HepG2 (cell line): Measurements from ENCODE around the gene GSKIP. TPM values are rescaled to one million over a fixed set of nuclear protein-coding genes. Genes with fewer than 3 reads are reported as not detected.

Source experiments
- ATAC-seq: fragments of 200-7000 bp; cut with Tn5 transposase; 3 replicates; pipeline ENCODE4 v1.9.1; 2020; ENCODE audit warnings: mild to moderate bottlenecking, moderate library complexity
- BruUV-seq: library from RNA; stranded (reverse); fragments of 400-500 nt; replicated peaks from 2 replicates; lab custom pipeline; 2021; lab: Mats Ljungman, UMichigan
- CTCF ChIA-PET: fragments of 300-600 bp; formaldehyde crosslinking; extraction: SDS; loops from one replicate; lab custom pipeline; 2021; ENCODE audit warnings: low total read pairs, inconsistent platforms, low intra/inter-chr PET ratio; lab: Yijun Ruan, JAX
- POLR2A ChIA-PET: fragments of 350-600 bp; sonication (Branson Sonifier 250); formaldehyde crosslinking; loops from one replicate; lab custom pipeline; 2020; ENCODE audit warnings: antibody characterized with exemption, inconsistent platforms; lab: Yijun Ruan, JAX
- DNase-seq: peaks from one replicate; pipeline ENCODE4 v3.0.0-alpha.2; 2015; ENCODE audit warnings: low spot score
- FAIRE-seq: peaks from 3 replicates; lab custom pipeline; 2011; peaks lifted over from hg19 to GRCh38; lab: Jason Lieb, UNC
- H2AFZ ChIP-seq: one replicate; pipeline ENCODE4 v1.6.1; 2011; ENCODE audit warnings: low read length, inconsistent platforms
- H3K27ac ChIP-seq: fragments of 300-600 bp; 3 replicates; pipeline ENCODE4 v1.8.0; 2011; ENCODE audit warnings: mixed run types, mild to moderate bottlenecking, mixed read lengths, low read length, inconsistent platforms; ENCODE audit not compliant: insufficient read depth; ENCODE audit errors: extremely low read length
- H3K27me3 ChIP-seq, 2 experiments: fragments of 200-600 bp in 1 of 2; 2 replicates in 1 of 2; 3 replicates in 1 of 2; pipeline versions ENCODE4 v1.6.0 to v1.8.0; 2011; ENCODE audit warnings: low read length in 2 of 2, mild to moderate bottlenecking in 2 of 2, moderate library complexity in 2 of 2, inconsistent platforms in 1 of 2; ENCODE audit not compliant: insufficient read depth in 2 of 2, control insufficient read depth in 1 of 2
- H3K36me3 ChIP-seq, 2 experiments: fragments of 200-600 bp in 1 of 2; replicated peaks in 1 of 2; 2 replicates in 1 of 2; 3 replicates in 1 of 2; pipeline versions ENCODE4 v1.5.1 to v1.8.0; 2011; ENCODE audit warnings: low read length in 2 of 2, inconsistent platforms in 1 of 2; ENCODE audit not compliant: insufficient read depth in 2 of 2, control insufficient read depth in 1 of 2
- H3K4me1 ChIP-seq: 2 replicates; pipeline ENCODE4 v1.5.1; 2012; ENCODE audit warnings: low read length, inconsistent platforms; ENCODE audit not compliant: insufficient read depth
- H3K4me2 ChIP-seq: 2 replicates; pipeline ENCODE4 v1.6.0; 2011; ENCODE audit warnings: low read depth, low read length, inconsistent platforms
- H3K4me3 ChIP-seq, 3 experiments: fragments of 200-600 bp in 1 of 3; sonication (generic), shearing (Covaris generic) in 1 of 3; replicated peaks in 1 of 3; 2 replicates each; pipeline ENCODE4 v1.5.1; 2011 to 2016; ENCODE audit warnings: low read length in 3 of 3, inconsistent platforms in 2 of 3, low read depth in 2 of 3, mild to moderate bottlenecking in 2 of 3, control low read depth in 1 of 3, mixed read lengths in 1 of 3; ENCODE audit not compliant: insufficient read depth in 1 of 3
- H3K79me2 ChIP-seq: one replicate; pipeline ENCODE4 v1.6.1; 2011; ENCODE audit warnings: low read length, inconsistent platforms; ENCODE audit not compliant: insufficient read depth
- H3K9ac ChIP-seq: 2 replicates; pipeline ENCODE4 v1.6.0; 2011; ENCODE audit warnings: mild to moderate bottlenecking, low read depth, low read length, inconsistent platforms; ENCODE audit not compliant: insufficient read depth
- H3K9me3 ChIP-seq: 2 replicates; pipeline ENCODE4 v1.5.1; 2012; ENCODE audit warnings: mild to moderate bottlenecking, low read length
- H4K20me1 ChIP-seq: 2 replicates; pipeline ENCODE4 v1.6.0; 2011; ENCODE audit warnings: inconsistent platforms, mild to moderate bottlenecking, low read length, moderate library complexity; ENCODE audit not compliant: insufficient read depth
- AGO1 ChIP-seq: fragments of 200-400 bp; formaldehyde crosslinking; IDR thresholded peaks from 2 replicates; pipeline ENCODE4 v1.6.1; 2017; ENCODE audit warnings: mild to moderate bottlenecking, low read depth, low read length, moderate library complexity; ENCODE audit not compliant: poor library complexity, severe bottlenecking
- CC2D1A ChIP-seq: sonication (generic); formaldehyde crosslinking; IDR thresholded peaks from 2 replicates; pipeline ENCODE4 v1.8.1; 2023; ENCODE audit warnings: mild to moderate bottlenecking, missing genetic modification reagents
- CHCHD3 ChIP-seq: sonication (generic); formaldehyde crosslinking; IDR thresholded peaks from 2 replicates; pipeline ENCODE4 v1.8.0; 2022; ENCODE audit warnings: mild to moderate bottlenecking, missing genetic modification reagents, moderate library complexity
- FLYWCH1 ChIP-seq: sonication (generic); formaldehyde crosslinking; IDR thresholded peaks from 2 replicates; pipeline ENCODE4 v1.8.1; 2023; ENCODE audit warnings: mild to moderate bottlenecking, missing genetic modification reagents
- GFI1 ChIP-seq: sonication (generic); formaldehyde crosslinking; IDR thresholded peaks from 2 replicates; pipeline ENCODE4 v1.5.0; 2020; ENCODE audit warnings: missing genetic modification reagents, mild to moderate bottlenecking, borderline replicate concordance
- HMG20A ChIP-seq: IDR thresholded peaks from 2 replicates; pipeline ENCODE4 v1.6.1; 2016; ENCODE audit warnings: borderline replicate concordance
- MIER2 ChIP-seq: IDR thresholded peaks from 2 replicates; pipeline ENCODE4 v1.6.1; 2016; ENCODE audit warnings: missing biosample characterization, missing genetic modification reagents
- NBN ChIP-seq: fragments of 450-650 bp; conservative IDR thresholded peaks from 2 replicates; pipeline ENCODE4 v1.6.1; 2017
- NR2F2 ChIP-seq: IDR thresholded peaks from 2 replicates; pipeline ENCODE4 v1.6.1; 2012; ENCODE audit warnings: low read depth, inconsistent platforms, borderline replicate concordance
- RXRA ChIP-seq: sonication (generic); formaldehyde crosslinking; IDR thresholded peaks from 2 replicates; pipeline ENCODE4 v1.5.1; 2020; ENCODE audit warnings: missing genetic modification reagents
- STAT5B ChIP-seq: sonication (generic); formaldehyde crosslinking; IDR thresholded peaks from 2 replicates; pipeline ENCODE4 v1.4.0; 2020; ENCODE audit warnings: missing genetic modification reagents
- TAF1 ChIP-seq: sonication (generic); formaldehyde crosslinking; IDR thresholded peaks from 2 replicates; pipeline ENCODE4 v1.4.0; 2020; ENCODE audit warnings: missing genetic modification reagents
- TOE1 ChIP-seq: sonication (generic); formaldehyde crosslinking; IDR thresholded peaks from 2 replicates; pipeline ENCODE4 v1.4.0; 2020; ENCODE audit warnings: mild to moderate bottlenecking, missing genetic modification reagents
- ZBTB25 ChIP-seq: IDR thresholded peaks from 2 replicates; pipeline ENCODE4 v1.6.1; 2018; ENCODE audit warnings: missing genetic modification reagents
- ZEB1 ChIP-seq: IDR thresholded peaks from 2 replicates; pipeline ENCODE4 v1.6.1; 2012; ENCODE audit warnings: mild to moderate bottlenecking, low read depth, inconsistent platforms; ENCODE audit not compliant: insufficient replicate concordance
- ZNF121 ChIP-seq: sonication (generic); formaldehyde crosslinking; IDR thresholded peaks from 2 replicates; pipeline ENCODE4 v1.5.0; 2020; ENCODE audit warnings: mild to moderate bottlenecking, missing genetic modification reagents
- ZNF235 ChIP-seq: sonication (generic); formaldehyde crosslinking; IDR thresholded peaks from 2 replicates; pipeline ENCODE4 v1.8.1; 2023; ENCODE audit warnings: mild to moderate bottlenecking, missing genetic modification reagents, borderline replicate concordance
- ZNF572 ChIP-seq: sonication (generic); formaldehyde crosslinking; IDR thresholded peaks from 2 replicates; pipeline ENCODE4 v1.5.1; 2020; ENCODE audit warnings: mild to moderate bottlenecking, missing genetic modification reagents
- ZNF83 ChIP-seq: sonication (generic); formaldehyde crosslinking; IDR thresholded peaks from 2 replicates; pipeline ENCODE4 v1.4.0; 2020; ENCODE audit warnings: missing genetic modification reagents, mild to moderate bottlenecking, borderline replicate concordance
- WGBS: methylation state at CpG from one replicate; pipeline ENCODE4 v1.1.6; 2017; ENCODE audit warnings: low lambda C conversion rate; 5-methylcytosine and 5-hydroxymethylcytosine counted together
- in situ Hi-C: cut with HindIII; loops from 2 replicates; pipeline ENCODE4 v1.10.0; 2017; ENCODE audit warnings: low pct_unique_long_range_greater_than_20kb; ENCODE audit not compliant: extremely low pct_ligation_motif_present
- intact Hi-C: fragments of 100-400 bp; cut with micrococcal nuclease; formaldehyde crosslinking; loops from one replicate; pipeline ENCODE4 v1.10.0; 2022; ENCODE audit not compliant: unreplicated experiment
- polyA plus RNA-seq, 8 experiments: library from polyadenylated mRNA; depleted of rRNA in 3 of 8; stranded (reverse) in 7 of 8; unstranded in 1 of 8; fragments of >200 nt; fragmentation: Illumina TruSeq in 4 of 8; extraction: Trizol in 4 of 8; gene quantifications; 2 replicates each; pipeline versions ENCODE4 v1.2.1 to v1.2.3, GENCODE V29; 2011 to 2016; ENCODE audit warnings: low read depth in 4 of 8, missing spikeins in 1 of 8, mixed read lengths in 1 of 8; ENCODE audit not compliant: insufficient read depth in 1 of 8
- total RNA-seq, 5 experiments: library from RNA; depleted of rRNA; stranded (reverse); fragments of >200 nt; fragmentation: Illumina TruSeq; extraction: Trizol; gene quantifications; 2 replicates each; pipeline ENCODE4 v1.2.3, GENCODE V29; 2016; ENCODE audit warnings: low read depth in 1 of 5

Gene GSKIP
- total and polyA plus RNA-seq, 2 of the 13 experiments (the other 11 are each of a cell fraction or from before 2014, with no cell fraction given), result 12.5 to 27.3 TPM

- in situ Hi-C loops, result no loop called here
- POLR2A ChIA-PET, result no interaction called here
Measured at GRCh38 chr14:96338551-96338950, 24.8 kb upstream of the GSKIP start.

More at GRCh38 chr14:96338551-96338950, 24.8 kb upstream of the GSKIP start:
- H3K4me2 ChIP-seq, result no peak overlapping the region
- H3K4me1 ChIP-seq, result no peaks in the 10 kb centered on the region
- intact Hi-C loops, result no loop called here
- FAIRE-seq (no peak), ATAC-seq (no peak), DNase-seq (no peak)
- no peak overlapping the region for H3K9ac ChIP-seq
- no peaks in the 10 kb centered on the region for H3K9me3 ChIP-seq
- no peak for TF ChIP-seq ZNF83
- TF ChIP-seq ZEB1, result no peak
- TF ChIP-seq ZBTB25 (CRISPR knock-in tag), result no peak
- no peak for TF ChIP-seq ZNF121 (CRISPR knock-in tag)
- TF ChIP-seq NBN, result no peak
- TF ChIP-seq CHCHD3 (CRISPR knock-in tag), result no peak
- no peak for TF ChIP-seq STAT5B (CRISPR knock-in tag)
- no peak for TF ChIP-seq TAF1
- no peak for TF ChIP-seq GFI1 (CRISPR knock-in tag)
- TF ChIP-seq TOE1 (CRISPR knock-in tag), result no peak
- no peak for TF ChIP-seq MIER2 (CRISPR knock-in tag)
- no peak for TF ChIP-seq ZNF235 (CRISPR knock-in tag)
- TF ChIP-seq RXRA (CRISPR knock-in tag), result no peak
- no peak for TF ChIP-seq CC2D1A (CRISPR knock-in tag)
- no peak for TF ChIP-seq NR2F2
- TF ChIP-seq HMG20A (CRISPR knock-in tag), result no peak
- TF ChIP-seq AGO1, result no peak
- no peak for TF ChIP-seq ZNF572 (CRISPR knock-in tag)
- no peak for TF ChIP-seq FLYWCH1 (CRISPR knock-in tag)
- no peaks in the 10 kb centered on the region for H4K20me1 ChIP-seq
- no peak overlapping the region for H2AFZ ChIP-seq
- H3K27ac ChIP-seq, result no peak overlapping the region
- no peaks in the 10 kb centered on the region for H3K27me3 ChIP-seq
- H3K79me2 ChIP-seq, result no peaks in the 10 kb centered on the region
- peaks cover 0 to 23% of the 10 kb centered on the region in 2 experiments; a peak in 2 of 5 replicates for H3K36me3 ChIP-seq
- CTCF ChIA-PET, result no interaction called here
- WGBS, result 91% methylated on average over 1 of the region's 1 CpG
- no TSS peak for BruUV-seq
- no peak overlapping the region for H3K4me3 ChIP-seq
